ENCODE measurements around the gene ATP8A2.

GRCh38 chr13:25864936-25865335 lies 493.2 kb downstream of the ATP8A2 start:
- TF ChIP-seq CTCF (IDR thresholded peaks at IDR 0.05 in 4 of 5, conservative IDR thresholded peaks at IDR 0.05 in 1 of 5) (no peak), POLR2A (IDR thresholded peaks at IDR 0.05) (no peak)
